GM18508 (cell line): ENCODE results near the gene B4GALNT4.
"Not testable (repeated sequence)": the region's sequence is repeated elsewhere in the genome, so short reads cannot be mapped to it uniquely, and the experiment has no call there.

Experiments
- ATAC-seq: cut with Tn5 transposase; IDR thresholded peaks from one replicate; pipeline ENCODE4 v1.9.1; 2021; ENCODE audit warnings: moderate number of reproducible peaks; ENCODE audit not compliant: insufficient read depth, unreplicated experiment

B4GALNT4 gene

GRCh38 chr11:373716-374551 is 4.6 kb downstream of the B4GALNT4 start:
- no peak for ATAC-seq

GRCh38 chr11:375065-376025 is 6.0 kb downstream of the B4GALNT4 start:
- ATAC-seq = no peak

- no peak for ATAC-seq
Observed at GRCh38 chr11:376531-377173, 7.4 kb downstream of the B4GALNT4 start.

GRCh38 chr11:377174-377865 is 8.0 kb downstream of the B4GALNT4 start:
- no peak for ATAC-seq

- ATAC-seq = no peak
Observed at GRCh38 chr11:377883-378500, 8.7 kb downstream of the B4GALNT4 start.

- ATAC-seq = no peak
Observed at GRCh38 chr11:379205-380094, 10.2 kb downstream of the B4GALNT4 start.

GRCh38 chr11:380095-380480 is 10.8 kb downstream of the B4GALNT4 start:
- ATAC-seq = no peak

- ATAC-seq = no peak
Observed at GRCh38 chr11:380491-380890, 11.2 kb downstream of the B4GALNT4 start.

GRCh38 chr11:380996-381395 is 11.7 kb downstream of the B4GALNT4 start:
- ATAC-seq = no peak

- no peak for ATAC-seq
Observed at GRCh38 chr11:381501-382072, 12.3 kb downstream of the B4GALNT4 start.

- no peak for ATAC-seq
Observed at GRCh38 chr11:382081-382629, 12.9 kb downstream of the B4GALNT4 start.

- no peak for ATAC-seq
Observed at GRCh38 chr11:383431-383830, 14.1 kb downstream of the B4GALNT4 start.

- ATAC-seq = no peak
Observed at GRCh38 chr11:384511-384910, 15.2 kb downstream of the B4GALNT4 start.

GRCh38 chr11:385594-386351 is 16.5 kb downstream of the B4GALNT4 start:
- ATAC-seq = no peak

- no peak for ATAC-seq
Observed at GRCh38 chr11:386483-386882, 17.2 kb downstream of the B4GALNT4 start.

GRCh38 chr11:387193-387793 is 18.0 kb downstream of the B4GALNT4 start:
- no peak for ATAC-seq

- not testable (repeated sequence) for ATAC-seq
Observed at GRCh38 chr11:389369-389768, 20.1 kb downstream of the B4GALNT4 start.
